Stimulated activated CD8-positive, alpha-beta memory T cell treated with anti-CD3 and anti-CD28 coated beads, Interleukin-4, amount 100 ng/mL, for 24 hours (primary cell): ENCODE results near the gene DONSON.

ENCODE experiments used
- DNase-seq: peaks from one replicate; pipeline ENCODE4 v3.0.0-alpha.2; 2020; ENCODE audit warnings: low read depth

DONSON gene

DNA sequence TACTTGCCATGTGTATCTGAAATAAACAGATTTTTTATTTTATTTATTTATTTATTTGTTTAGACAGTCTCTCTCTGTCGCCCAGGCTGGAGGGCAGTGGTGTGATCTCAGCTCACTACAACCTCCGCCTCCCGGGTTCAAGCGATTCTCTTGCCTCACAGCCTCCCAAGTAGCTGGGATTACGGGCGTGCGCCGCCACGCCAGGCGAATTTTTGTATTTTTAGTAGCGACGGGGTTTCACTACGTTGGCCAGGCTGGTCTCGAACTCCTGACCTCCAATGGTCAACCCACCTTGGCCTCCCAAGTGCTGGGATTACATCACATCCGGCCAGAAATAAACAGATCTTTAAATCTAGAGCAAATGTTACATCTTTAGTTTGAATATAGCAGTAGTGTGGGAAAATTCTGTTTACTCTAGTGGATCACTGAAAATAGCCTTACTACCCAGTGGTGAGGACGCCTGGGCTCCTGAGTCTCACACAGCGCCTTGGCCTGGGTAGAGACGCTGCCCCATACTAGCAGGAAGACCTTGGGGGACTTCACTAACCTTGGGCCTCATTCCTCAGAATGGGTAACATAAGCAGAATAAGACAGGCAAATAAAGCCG is 47.3 kb downstream of the DONSON start:
- no peak for DNase-seq

DNA sequence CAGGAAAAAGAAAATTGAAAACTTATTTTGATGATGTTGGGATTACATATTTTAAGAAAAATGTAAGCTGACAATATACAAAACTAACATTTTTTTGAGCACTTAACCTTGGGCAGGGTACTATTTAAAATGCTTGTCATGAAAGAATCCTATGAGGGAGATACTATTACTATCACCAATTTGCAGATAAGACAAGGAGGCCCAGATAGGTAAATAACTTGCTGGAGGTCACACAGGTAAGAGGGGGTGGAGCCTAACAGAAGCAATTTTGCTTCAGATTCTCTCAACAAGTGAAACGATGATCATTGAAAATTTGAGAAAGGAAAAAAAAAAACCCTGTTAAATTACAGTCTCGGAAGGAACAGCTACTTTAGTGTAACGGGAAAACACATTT is 47.8 kb downstream of the DONSON start:
- DNase-seq = no peak

DNA sequence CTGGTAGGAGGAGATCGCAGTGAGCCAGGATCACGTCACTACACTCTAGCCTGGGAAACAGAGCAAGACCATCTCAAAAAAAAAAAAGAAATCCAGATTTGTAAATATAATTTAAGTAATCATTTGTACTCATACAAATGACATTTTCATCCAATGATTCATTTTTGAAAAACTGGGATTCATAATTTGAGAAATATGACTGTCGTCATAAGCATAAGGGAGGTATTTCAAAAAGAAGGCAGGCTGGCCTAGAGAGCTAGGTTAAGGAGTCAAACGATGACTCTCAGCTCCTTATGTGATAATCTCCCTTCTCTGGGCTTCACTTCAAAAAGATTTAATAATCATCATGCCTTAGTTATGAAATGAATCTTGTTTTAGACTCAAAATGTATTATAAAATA is 48.9 kb downstream of the DONSON start:
- no peak for DNase-seq

- DNase-seq = no peak
These were observed 51.3 kb downstream of the DONSON start for GRCh38 chr21:33537212-33537611.

DNA sequence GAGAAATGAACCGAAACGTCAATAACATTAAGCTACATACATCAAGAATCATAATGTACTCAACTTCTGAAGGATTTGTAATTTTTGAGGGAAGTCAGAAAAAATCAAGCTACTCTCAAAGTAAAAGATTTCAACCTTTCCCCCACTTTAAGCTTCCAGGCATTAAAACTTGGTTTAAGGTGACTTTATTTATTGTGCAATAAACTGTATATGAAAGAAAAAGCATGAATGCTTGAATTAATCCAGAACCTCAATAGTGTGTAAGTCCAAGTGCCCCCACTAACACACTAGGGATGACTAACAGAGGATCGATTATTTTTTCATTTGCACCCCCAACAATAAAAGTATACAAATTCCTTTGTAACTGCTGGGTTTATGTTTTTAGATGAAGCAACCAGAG is 57.5 kb downstream of the DONSON start:
- DNase-seq = no peak
